SIG-M5 (cell line): ENCODE data around the gene ASXL2.
"Not testable (repeated sequence)": the region's sequence is repeated elsewhere in the genome, so short reads cannot be mapped to it uniquely, and the experiment has no call there.

Experiments
- DNase-seq: peaks from one replicate; lab custom pipeline; 2025; lab: John Stamatoyannopoulos, UW

ASXL2 gene

DNA sequence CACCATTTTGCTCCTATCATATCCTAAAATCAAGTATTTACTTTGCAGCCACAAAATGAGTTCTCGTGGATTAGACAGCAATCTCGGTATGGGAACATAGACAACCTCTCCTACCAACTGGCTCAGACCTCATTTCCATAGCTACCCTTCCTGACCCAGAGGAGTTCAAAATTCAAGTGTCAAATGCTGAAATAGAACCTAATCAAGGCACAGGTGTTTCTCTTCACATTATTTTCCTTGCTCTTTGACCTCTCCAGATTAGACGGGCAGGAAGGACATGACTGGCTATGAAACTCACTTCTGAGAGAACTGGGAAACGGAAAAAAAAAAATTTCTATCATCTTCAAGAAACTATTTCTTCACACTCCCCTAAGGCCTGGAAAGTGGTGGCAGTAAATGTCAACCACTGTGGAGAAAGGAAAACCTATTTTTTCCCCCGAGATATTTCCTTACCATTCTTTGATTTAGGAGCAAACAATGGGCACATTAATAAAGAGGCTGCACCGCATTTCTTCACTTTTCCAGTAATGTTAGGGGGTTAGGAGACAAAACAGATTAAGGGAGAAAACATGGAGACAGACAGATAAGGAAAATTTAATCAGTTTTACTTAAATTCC is 141.3 kb downstream of the ASXL2 start:
- DNase-seq, result no peak

GRCh38 chr2:25735835-25736234 is 142.5 kb downstream of the ASXL2 start:
- DNase-seq, result no peak

GRCh38 chr2:25728559-25728958 is 149.7 kb downstream of the ASXL2 start:
- no peak for DNase-seq

- DNase-seq, result no peak
Observed at GRCh38 chr2:25726522-25726921, 151.8 kb downstream of the ASXL2 start.

GRCh38 chr2:25725877-25726276 is 152.4 kb downstream of the ASXL2 start:
- no peak for DNase-seq

DNA sequence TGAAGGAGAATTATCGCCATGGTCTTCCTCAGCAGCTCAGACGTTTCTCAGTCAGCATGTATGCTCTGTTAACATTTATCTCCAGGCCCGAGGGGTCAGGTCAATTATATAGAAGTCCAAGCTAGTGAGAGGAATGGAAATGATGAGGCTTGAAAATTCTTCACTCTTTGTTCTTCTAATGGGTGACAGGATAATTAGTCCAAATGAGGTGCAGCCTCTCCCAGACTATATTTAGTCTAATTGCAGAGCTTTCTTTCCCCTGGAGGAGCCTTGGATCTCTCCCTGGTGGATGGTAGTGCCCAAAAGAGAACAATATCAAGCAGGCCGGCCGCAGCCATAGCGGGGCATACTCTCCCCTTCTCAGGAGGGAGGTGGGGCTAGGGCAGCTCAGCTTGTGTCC is 153.5 kb downstream of the ASXL2 start:
- DNase-seq, result no peak

- no peak for DNase-seq
Observed at GRCh38 chr2:25722224-25722623, 156.1 kb downstream of the ASXL2 start.

GRCh38 chr2:25720575-25720974 is 157.7 kb downstream of the ASXL2 start:
- DNase-seq, result no peak

GRCh38 chr2:25714740-25715139 is 163.5 kb downstream of the ASXL2 start:
- no peak for DNase-seq

DNA sequence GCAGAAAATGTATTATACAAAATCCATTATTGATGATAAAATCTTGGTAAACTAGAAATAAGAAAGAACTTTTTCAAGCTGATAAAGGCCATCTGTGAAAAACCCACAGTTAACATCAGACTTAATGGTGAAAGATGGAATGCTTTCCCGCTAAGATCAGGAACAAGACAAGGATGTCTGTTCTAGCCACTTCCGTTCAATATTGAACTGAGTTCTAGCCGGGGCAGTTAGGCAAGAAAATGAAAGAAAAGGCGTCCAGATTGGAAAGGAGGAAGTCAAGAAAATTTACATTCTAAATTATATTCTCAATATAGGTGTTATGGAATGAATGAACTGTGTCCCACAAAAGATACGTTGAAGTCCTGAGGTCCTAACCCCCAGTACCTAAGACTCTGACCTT is 165.8 kb downstream of the ASXL2 start:
- no peak for DNase-seq

GRCh38 chr2:25711675-25712354 is 166.5 kb downstream of the ASXL2 start:
- DNase-seq, result no peak

DNA sequence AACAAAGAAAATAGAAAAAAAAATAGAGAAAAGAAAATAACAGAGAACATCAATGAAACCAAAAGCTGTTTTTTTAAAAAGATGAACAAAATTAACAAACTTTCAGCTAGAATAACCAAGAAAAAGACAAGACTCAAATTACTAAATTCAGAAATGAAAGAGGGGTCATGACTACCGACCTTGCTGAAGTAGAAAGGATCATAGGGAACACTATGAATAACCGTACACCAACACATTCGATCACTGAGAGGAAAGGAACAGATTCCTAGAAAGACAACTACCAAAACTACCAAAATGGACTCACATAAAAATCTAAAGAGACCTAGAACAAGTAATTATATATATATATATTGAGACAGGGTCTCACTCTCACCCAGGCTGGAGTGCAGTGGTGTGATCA is 167.5 kb downstream of the ASXL2 start:
- no peak for DNase-seq

DNA sequence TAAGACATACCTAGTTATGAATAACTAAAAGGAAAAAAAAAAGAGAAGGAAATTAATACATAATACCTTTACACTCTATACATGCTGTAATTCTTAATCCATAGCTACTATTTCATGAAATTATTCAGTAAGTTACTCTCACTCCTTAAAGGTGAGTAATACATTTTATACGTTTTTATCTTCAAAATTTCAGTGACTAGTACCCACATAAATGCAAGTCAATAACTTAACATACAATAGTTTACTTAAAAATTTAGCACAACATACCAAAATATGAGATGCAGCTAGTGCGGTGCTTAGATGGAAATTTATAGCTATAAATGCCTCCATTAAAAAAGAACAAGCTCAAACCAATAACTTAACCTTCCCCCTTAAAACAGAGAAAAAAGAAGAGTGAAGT is 168.9 kb downstream of the ASXL2 start:
- no peak for DNase-seq

- no peak for DNase-seq
Observed at GRCh38 chr2:25707927-25708590, 170.2 kb downstream of the ASXL2 start.

DNA sequence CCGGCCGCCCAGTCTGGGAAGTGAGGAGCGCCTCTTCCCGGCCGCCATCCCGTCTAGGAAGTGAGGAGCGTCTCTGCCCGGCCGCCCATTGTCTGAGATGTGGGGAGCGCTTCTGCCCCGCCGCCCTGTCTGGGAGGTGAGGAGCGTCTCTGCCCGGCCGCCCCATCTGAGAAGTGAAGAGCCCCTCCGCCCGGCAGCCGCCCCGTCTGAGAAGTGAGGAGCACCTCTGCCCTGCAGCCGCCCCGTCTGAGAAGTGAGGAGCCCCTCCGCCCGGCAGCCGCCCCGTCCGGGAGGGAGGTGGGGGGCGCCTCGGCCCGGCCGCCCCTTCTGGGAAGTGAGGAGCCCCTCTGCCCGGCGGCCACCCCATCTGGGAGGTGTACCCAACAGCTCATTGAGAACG is 172.7 kb downstream of the ASXL2 start:
- DNase-seq, result not testable (repeated sequence)

GRCh38 chr2:25701801-25702200 is 176.5 kb downstream of the ASXL2 start:
- DNase-seq, result no peak

GRCh38 chr2:25700221-25700660 is 178.0 kb downstream of the ASXL2 start:
- DNase-seq, result no peak

DNA sequence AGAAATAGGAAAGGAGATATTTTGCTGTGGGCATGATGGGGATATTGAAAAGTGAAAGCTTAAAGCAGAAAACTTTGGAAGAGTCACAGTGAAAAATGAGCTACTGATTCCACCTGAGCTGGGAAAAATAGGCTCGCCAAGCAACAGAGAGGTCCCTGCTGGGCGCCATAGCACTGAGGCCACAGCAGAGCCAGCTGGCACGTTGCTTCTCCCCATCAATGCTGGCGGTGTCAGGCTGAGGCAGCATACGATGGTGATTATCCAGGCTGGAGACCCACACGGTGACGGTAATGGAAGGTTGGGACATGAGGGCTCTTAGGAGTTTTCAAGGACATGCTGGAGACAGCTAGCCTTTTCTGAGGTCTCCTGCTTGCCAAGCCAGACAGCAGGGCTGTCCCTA is 179.1 kb downstream of the ASXL2 start:
- no peak for DNase-seq

DNA sequence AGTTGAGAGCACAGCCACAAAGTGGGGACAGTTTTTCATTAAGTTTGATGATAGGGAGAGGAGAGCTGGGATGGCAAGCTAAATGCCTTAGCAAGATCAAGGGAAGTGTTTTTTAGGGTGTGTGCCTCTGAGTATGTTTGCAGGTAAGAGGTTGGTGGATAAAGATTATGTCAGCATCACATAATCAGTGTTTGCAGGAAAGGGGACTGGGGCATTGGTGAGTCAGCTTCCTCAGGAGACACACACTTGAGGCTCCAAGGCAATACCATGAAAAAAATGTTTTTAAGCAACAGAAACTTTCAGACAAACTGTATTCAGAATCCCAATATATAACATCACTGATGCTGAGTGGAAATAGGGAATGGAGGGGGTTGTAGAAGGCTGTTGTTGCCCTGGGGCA is 179.5 kb downstream of the ASXL2 start:
- no peak for DNase-seq

DNA sequence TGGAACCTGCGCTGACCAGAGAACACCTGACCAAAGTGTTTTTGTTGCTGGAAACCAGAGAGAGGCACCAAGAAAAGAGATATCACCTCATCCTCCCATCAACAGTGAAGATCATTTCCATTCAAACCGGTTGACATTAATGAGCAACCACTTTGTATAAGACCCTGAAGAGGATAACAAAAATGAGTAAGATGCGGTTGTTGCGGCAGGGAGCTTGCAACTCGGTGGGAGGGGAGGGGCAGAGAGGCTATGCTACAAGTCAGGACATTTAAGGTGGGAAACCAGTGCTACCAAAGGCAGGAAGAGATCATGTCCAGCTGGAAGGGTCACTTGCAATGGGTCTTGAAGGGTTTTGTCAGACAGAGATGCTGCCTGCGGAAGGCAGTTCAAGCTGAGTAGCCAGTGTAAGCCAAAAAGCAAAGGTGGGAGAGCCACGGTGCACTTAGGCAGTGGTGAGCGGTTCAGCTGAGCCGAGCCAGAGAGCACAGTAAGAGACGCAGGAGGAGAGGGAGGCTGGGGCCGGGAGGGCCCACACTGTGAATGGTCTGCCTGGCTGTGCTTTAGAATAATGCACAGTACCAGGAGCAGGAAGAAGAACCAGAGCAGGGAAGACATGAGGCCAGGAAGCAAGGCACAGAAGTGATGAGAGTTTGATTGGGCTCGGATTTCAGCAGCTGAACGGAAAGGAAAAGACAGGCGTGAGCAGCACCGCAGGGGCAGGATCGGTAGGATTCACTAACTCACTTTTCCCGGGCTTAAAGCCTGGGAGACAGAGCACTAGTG is 180.5 kb downstream of the ASXL2 start:
- no peak for DNase-seq

DNA sequence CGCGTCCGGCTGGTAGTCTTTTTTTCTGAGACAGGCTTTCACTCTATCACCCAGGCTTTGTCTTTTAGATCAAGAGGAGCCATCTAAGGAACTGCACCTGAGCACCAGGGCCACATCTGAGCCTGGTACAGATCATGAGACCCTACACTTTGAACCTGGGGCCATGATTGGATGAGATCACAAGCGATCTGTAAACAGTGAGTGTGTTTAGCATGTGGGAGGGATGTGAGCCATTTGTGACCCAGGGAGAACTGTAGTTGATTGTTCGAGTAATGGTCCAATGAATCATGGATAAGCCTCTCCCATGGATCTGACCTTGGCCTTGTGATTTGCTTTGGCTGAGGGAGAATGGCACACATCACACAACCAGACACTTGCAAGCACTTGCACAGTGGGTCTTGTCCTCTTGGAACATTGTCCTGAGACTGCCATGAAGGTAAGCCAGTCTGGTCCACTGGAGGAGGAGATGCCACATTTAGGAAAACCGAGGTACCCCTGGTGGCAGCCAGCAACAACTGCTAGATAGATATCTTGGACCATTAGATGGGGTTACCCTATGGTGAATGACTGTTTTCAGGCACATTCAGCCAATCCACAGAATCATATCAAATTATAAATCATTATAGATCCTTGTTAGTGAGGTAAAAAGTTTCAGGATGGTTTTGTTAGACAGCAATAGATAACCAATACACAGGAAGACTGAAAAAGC is 185.4 kb downstream of the ASXL2 start:
- DNase-seq, result no peak

DNA sequence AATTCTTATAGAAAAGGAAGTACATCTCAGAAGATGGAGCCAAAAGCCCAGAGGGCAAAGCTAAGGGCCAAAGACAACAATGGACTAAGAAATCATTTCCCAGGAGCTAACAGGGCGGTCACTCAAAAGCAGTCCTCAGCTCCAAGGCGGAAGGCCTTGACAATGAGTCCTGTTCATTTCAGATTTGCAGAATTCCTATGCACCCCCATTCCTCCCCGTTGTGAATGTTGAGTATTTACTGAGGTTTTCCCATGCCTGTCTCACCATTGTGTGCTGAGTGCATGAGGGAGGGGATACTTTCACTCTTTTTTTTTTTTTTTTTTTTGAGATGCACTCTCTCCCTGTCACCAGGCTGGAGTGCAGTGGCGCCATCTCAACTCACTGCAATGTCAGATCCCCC is 186.1 kb downstream of the ASXL2 start:
- no peak for DNase-seq
